ENCODE results near the gene DENND4C.
"Not testable (repeated sequence)": the region's sequence is repeated elsewhere in the genome, so short reads cannot be mapped to it uniquely, and the experiment has no call there.

- TF ChIP-seq CTCF (IDR thresholded peaks at IDR 0.05; ENCODE audit: borderline replicate concordance, extremely low read depth, low read length, poor library complexity, severe bottlenecking); EZH2 (IDR thresholded peaks at IDR 0.05; ENCODE audit: borderline replicate concordance, low read depth, low read length, severe bottlenecking): not testable (repeated sequence)
These were observed 154.7 kb downstream of the DENND4C start for GRCh38 chr9:19385212-19385611.

All from DND-41 (cell line).